ENCODE measurements around the gene FAM151A. TPM values are rescaled to one million over a fixed set of nuclear protein-coding genes. Genes with fewer than 3 reads are reported as not detected.

Gene FAM151A
- total RNA-seq (not detected), polyA plus RNA-seq (under 1 TPM in 1 of 2 donors, not detected in 1; 0.06 TPM)
- long read RNA-seq, donor 1, partial matches to known transcripts: 0 of 1 reads
- long read RNA-seq, donor 1, other reads (novel, unspliced or antisense): 1 of 1 reads
- long read RNA-seq, donor 2: 0 reads
- long read RNA-seq, donor 3: 0 reads

DNA sequence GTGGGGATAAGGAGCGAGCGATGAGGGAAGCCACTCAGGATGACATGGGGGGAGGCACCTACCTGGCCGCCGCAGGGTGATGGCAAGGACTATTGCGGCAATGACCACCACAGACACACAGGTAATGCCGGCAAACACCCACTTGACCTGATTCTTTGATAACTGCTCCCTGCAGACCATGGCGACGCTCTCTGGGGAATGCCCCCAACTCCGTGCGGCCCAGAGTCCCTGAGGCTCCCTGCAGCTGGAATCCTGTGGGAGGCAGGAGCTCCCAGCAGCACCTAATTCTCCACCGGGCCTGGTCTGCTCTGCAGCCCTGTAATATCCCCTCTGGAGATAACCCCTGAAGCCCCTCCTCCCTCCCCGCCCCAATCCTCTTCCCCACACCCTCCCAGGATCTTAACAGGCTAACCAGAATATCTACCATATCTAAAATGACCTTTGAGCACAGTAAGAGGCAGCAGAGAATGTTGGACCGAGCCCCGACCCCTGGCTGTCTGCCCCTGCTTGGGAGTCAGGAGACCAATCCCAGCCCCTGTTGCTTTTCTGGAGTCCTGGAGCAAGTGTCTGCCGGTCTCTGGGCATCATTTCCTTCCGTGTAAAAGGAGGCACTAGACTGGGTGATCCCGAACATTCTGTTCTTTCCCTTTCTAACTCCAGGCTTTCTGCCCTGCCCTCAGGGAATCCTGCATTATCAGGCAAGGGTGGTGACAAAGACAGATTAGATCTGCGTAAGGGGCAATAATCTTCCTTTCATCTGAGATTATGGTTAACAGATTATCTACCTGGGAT lies at the start of gene FAM151A:
Gene FAM151A, minus strand, starts transcription at position 310 of the 792 bp plus-strand sequence. Its CDS starts 130 bp downstream, at position 180.
- Histone ChIP-seq H3K27ac (no peak within 1 kb of the TSS), H3K4me3 (no peak within 1 kb of the TSS), H3K36me3 (no peaks in the 10 kb centered on the region), H3K9me3 (no peaks in the 10 kb centered on the region), H3K4me1 (ENCODE audit: insufficient read depth) (no peaks in the 10 kb centered on the region), H3K27me3 (no peaks in the 10 kb centered on the region)
- no peak for DNase-seq
- intact Hi-C loops (cut with DNase I): no loop called here
- no peak for TF ChIP-seq POLR2A (IDR thresholded peaks at IDR 0.05)
- no peak for TF ChIP-seq EP300 (IDR thresholded peaks at IDR 0.05)
- TF ChIP-seq, protein P1, sequence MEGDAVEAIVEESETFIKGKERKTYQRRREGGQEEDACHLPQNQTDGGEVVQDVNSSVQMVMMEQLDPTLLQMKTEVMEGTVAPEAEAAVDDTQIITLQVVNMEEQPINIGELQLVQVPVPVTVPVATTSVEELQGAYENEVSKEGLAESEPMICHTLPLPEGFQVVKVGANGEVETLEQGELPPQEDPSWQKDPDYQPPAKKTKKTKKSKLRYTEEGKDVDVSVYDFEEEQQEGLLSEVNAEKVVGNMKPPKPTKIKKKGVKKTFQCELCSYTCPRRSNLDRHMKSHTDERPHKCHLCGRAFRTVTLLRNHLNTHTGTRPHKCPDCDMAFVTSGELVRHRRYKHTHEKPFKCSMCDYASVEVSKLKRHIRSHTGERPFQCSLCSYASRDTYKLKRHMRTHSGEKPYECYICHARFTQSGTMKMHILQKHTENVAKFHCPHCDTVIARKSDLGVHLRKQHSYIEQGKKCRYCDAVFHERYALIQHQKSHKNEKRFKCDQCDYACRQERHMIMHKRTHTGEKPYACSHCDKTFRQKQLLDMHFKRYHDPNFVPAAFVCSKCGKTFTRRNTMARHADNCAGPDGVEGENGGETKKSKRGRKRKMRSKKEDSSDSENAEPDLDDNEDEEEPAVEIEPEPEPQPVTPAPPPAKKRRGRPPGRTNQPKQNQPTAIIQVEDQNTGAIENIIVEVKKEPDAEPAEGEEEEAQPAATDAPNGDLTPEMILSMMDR (IDR thresholded peaks at IDR 0.05): no peak
- 60 to 67% (median 60%) methylated on average over 18 of the region's 18 CpGs for WGBS, 3 donors

GRCh38 chr1:54671985-54672608 lies 48.8 kb upstream of the FAM151A start:
- no peak overlapping the region for H3K4me3 ChIP-seq
- TF ChIP-seq POLR2A (IDR thresholded peaks at IDR 0.05): no peak
- no peak for TF ChIP-seq EP300 (IDR thresholded peaks at IDR 0.05)
- TF ChIP-seq, protein P1 (IDR thresholded peaks at IDR 0.05): no peak
- no peaks in the 10 kb centered on the region for H3K36me3 ChIP-seq
- H3K27me3 ChIP-seq: no peaks in the 10 kb centered on the region
- no peak for DNase-seq
- H3K27ac ChIP-seq: no peak overlapping the region
- intact Hi-C loops (cut with DNase I): no loop called here
- H3K9me3 ChIP-seq: no peaks in the 10 kb centered on the region
- WGBS, 3 donors: 65 to 71% (median 70%) methylated on average over 6 of the region's 6 CpGs
- H3K4me1 ChIP-seq (ENCODE audit: insufficient read depth): no peaks in the 10 kb centered on the region

GRCh38 chr1:54668567-54668966 lies 45.2 kb upstream of the FAM151A start:
- Histone ChIP-seq H3K9me3 (no peaks in the 10 kb centered on the region), H3K27ac (no peak overlapping the region), H3K36me3 (no peaks in the 10 kb centered on the region), H3K4me3 (no peak overlapping the region), H3K4me1 (ENCODE audit: insufficient read depth) (no peaks in the 10 kb centered on the region), H3K27me3 (no peaks in the 10 kb centered on the region)
- no peak for DNase-seq
- intact Hi-C loops (cut with DNase I): no loop called here
- TF ChIP-seq EP300 (IDR thresholded peaks at IDR 0.05): no peak
- no peak for TF ChIP-seq POLR2A (IDR thresholded peaks at IDR 0.05)
- TF ChIP-seq, protein P1 (IDR thresholded peaks at IDR 0.05): no peak
- WGBS, 3 donors: 81 to 91% (median 85%) methylated on average over 2 of the region's 2 CpGs

GRCh38 chr1:54667797-54668196 lies 44.5 kb upstream of the FAM151A start:
- TF ChIP-seq, protein P1 (IDR thresholded peaks at IDR 0.05): no peak
- TF ChIP-seq EP300 (IDR thresholded peaks at IDR 0.05): no peak
- Histone ChIP-seq H3K27me3 (no peaks in the 10 kb centered on the region), H3K9me3 (no peaks in the 10 kb centered on the region), H3K36me3 (no peaks in the 10 kb centered on the region), H3K27ac (no peak overlapping the region), H3K4me3 (no peak overlapping the region), H3K4me1 (ENCODE audit: insufficient read depth) (no peaks in the 10 kb centered on the region)
- intact Hi-C loops (cut with DNase I): no loop called here
- 85 to 90% (median 87%) methylated on average over 2 of the region's 2 CpGs for WGBS, 3 donors
- DNase-seq: no peak
